Aorta (tissue), 5 donors: Measurements from ENCODE around the gene STYXL1. TPM values are rescaled to one million over a fixed set of nuclear protein-coding genes. Genes with fewer than 3 reads are reported as not detected.
"Not testable (repeated sequence)": the region's sequence is repeated elsewhere in the genome, so short reads cannot be mapped to it uniquely, and the experiment has no call there.

ENCODE experiments used
- ATAC-seq: fragments of 200-7000 bp; cut with Tn5 transposase; one replicate; pipeline ENCODE4 v1.9.1; 2022; ENCODE audit warnings: moderate library complexity; ENCODE audit not compliant: low FRiP score
- DNase-seq, 2 donors: peaks; one replicate each; pipeline ENCODE4 v3.0.0-alpha.2; 2020
- H3K27ac ChIP-seq, 2 donors: one replicate each; pipeline ENCODE4 v1.5.1; 2013; ENCODE audit warnings: low read length in 2 of 2, mild to moderate bottlenecking in 2 of 2, moderate library complexity in 2 of 2, control low read depth in 1 of 2, inconsistent platforms in 1 of 2, low read depth in 1 of 2
- H3K27me3 ChIP-seq, 2 donors: one replicate each; pipeline ENCODE4 v1.6.1; 2013; ENCODE audit warnings: control low read depth in 1 of 2, low read length in 1 of 2, mild to moderate bottlenecking in 1 of 2, moderate library complexity in 1 of 2; ENCODE audit not compliant: insufficient read depth in 2 of 2, control insufficient read depth in 1 of 2
- H3K36me3 ChIP-seq, 2 donors: one replicate each; pipeline ENCODE4 v1.6.1; 2013; ENCODE audit warnings: control low read depth in 1 of 2, low read length in 1 of 2, mild to moderate bottlenecking in 1 of 2; ENCODE audit not compliant: insufficient read depth in 2 of 2, control insufficient read depth in 1 of 2
- H3K4me1 ChIP-seq, 2 donors: one replicate each; pipeline ENCODE4 v1.6.1; 2013; ENCODE audit warnings: low read length in 2 of 2, control low read depth in 1 of 2, mild to moderate bottlenecking in 1 of 2, moderate library complexity in 1 of 2; ENCODE audit not compliant: insufficient read depth in 2 of 2, control insufficient read depth in 1 of 2
- H3K4me3 ChIP-seq, 2 donors: one replicate each; pipeline ENCODE4 v1.5.1; 2013; ENCODE audit warnings: low read length in 2 of 2, control low read depth in 1 of 2, mild to moderate bottlenecking in 1 of 2
- H3K9me3 ChIP-seq: one replicate; pipeline ENCODE4 v1.6.1; 2013; ENCODE audit warnings: mild to moderate bottlenecking, low read length; ENCODE audit not compliant: control insufficient read depth
- WGBS, 2 donors: extraction: QIAGEN DNeasy Blood & Tissue Kit; methylation state at CpG; one replicate each; pipeline ENCODE4 v1.1.7; 2013; 5-methylcytosine and 5-hydroxymethylcytosine counted together
- intact Hi-C, 2 donors: fragments of 100-400 bp; cut with DNase I; formaldehyde crosslinking; loops; one replicate each; pipeline versions ENCODE4 v1.14.2 to v1.15.0; 2022
- polyA plus RNA-seq, 2 donors: library from polyadenylated mRNA; stranded (reverse); fragments of 200-250 nt; gene quantifications; one replicate each; pipeline ENCODE4 v1.2.3, GENCODE V29; 2013
- total RNA-seq, 2 donors: library from RNA; stranded (reverse); fragmentation: NEBNext Ultra II Directional; extraction: Animal tissue kit (Norgen Biotek cat#: 25700); gene quantifications; one replicate each; pipeline ENCODE4 v1.2.1, GENCODE V29; 2021
- donor health status: healthy with polysubstance abuse.
- donor health status: Bipolar disorder and iron deficiency.
- donor health status: DM: no; HTN: no; CAD: no.
- donor health status: DM: no; HTN: no; CAD: no.
- donor health status: DM: yes; HTN: yes; CAD: no.

Gene STYXL1
- total and polyA plus RNA-seq, 4 donors = 6.1 to 18.7 (median 16.5) TPM

DNA sequence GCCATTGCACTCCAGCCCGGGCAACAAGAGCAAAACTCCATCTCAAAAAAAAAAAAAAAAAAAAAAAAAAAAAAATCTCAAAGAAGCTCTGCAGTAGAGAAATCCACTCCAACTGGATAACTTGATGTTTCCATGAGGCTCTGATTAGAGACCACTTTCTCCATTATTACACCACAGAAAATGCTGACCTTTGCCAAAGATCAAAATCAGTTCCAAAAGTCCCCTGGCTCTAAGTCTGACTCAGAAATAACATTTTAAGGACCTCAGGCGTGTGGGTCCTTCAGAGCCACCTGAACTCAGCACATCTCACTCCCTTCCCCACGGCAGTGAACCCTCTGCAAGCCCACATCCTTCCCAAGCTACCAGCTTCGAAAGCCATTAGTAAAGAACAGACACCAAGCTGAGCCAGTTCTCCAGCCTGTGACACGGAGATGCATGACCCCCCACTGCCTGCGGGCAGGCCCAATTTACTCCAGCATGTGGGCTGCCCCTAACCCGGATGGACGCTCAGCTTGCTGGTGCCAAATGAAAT lies 39.6 kb downstream of the STYXL1 start:
- ATAC-seq (no peak), DNase-seq (no peak)
- no peaks in the 10 kb centered on the region for H3K27me3 ChIP-seq
- 66 to 76% methylated on average over 8 of the region's 8 CpGs for WGBS, 2 donors
- no peaks in the 10 kb centered on the region for H3K4me1 ChIP-seq
- peaks cover 0 to 3% of the 10 kb centered on the region in 2 donors for H3K36me3 ChIP-seq
- no peak overlapping the region for H3K4me3 ChIP-seq
- intact Hi-C loops = no loop called here
- no peaks in the 10 kb centered on the region for H3K9me3 ChIP-seq
- H3K27ac ChIP-seq = no peak overlapping the region

GRCh38 chr7:76005004-76005403 lies 42.8 kb downstream of the STYXL1 start:
- H3K4me3 ChIP-seq, H3K36me3 ChIP-seq, H3K4me1 ChIP-seq, H3K27me3 ChIP-seq, H3K27ac ChIP-seq, H3K9me3 ChIP-seq, intact Hi-C loops, DNase-seq, ATAC-seq: not testable (repeated sequence)
- WGBS, 2 donors = 89 to 92% methylated on average over 4 of the region's 4 CpGs

GRCh38 chr7:76003351-76003750 lies 44.4 kb downstream of the STYXL1 start:
- Histone ChIP-seq H3K4me3 (no peak overlapping the region), H3K36me3 (peaks cover 0 to 7% of the 10 kb centered on the region in 2 donors), H3K27ac (no peak overlapping the region), H3K27me3 (no peaks in the 10 kb centered on the region), H3K4me1 (no peaks in the 10 kb centered on the region), H3K9me3 (no peaks in the 10 kb centered on the region)
- DNase-seq (no peak), ATAC-seq (no peak)
- WGBS, 2 donors = 95% methylated on average over 10 of the region's 10 CpGs
- intact Hi-C loops = no loop called here

DNA sequence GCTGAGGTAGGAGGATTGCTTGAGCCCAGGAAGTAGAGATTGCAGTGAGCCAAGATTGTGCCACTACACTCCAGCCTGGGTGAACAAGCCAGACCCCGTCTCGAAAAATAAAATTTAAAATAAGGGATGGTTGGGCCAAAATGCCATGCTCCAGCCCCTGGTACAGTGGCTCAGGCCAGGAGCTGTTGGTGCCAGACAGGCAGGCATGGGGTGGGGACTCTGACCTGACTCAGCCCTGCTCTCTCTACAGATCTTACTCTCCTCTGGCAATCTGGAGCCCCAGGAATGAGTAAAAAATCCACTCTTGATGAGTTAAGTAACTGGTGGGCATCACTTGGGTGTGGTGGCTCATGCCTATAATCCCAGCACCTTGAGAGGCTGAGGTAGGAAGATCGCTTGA lies 45.0 kb downstream of the STYXL1 start:
- ATAC-seq (no peak), DNase-seq (no peak)
- intact Hi-C loops = no loop called here
- Histone ChIP-seq H3K27me3 (no peaks in the 10 kb centered on the region), H3K27ac (no peak overlapping the region), H3K4me3 (no peak overlapping the region), H3K36me3 (peaks cover 0 to 7% of the 10 kb centered on the region in 2 donors), H3K4me1 (no peaks in the 10 kb centered on the region), H3K9me3 (no peaks in the 10 kb centered on the region)
- 89 to 92% methylated on average over 3 of the region's 3 CpGs for WGBS, 2 donors

DNA sequence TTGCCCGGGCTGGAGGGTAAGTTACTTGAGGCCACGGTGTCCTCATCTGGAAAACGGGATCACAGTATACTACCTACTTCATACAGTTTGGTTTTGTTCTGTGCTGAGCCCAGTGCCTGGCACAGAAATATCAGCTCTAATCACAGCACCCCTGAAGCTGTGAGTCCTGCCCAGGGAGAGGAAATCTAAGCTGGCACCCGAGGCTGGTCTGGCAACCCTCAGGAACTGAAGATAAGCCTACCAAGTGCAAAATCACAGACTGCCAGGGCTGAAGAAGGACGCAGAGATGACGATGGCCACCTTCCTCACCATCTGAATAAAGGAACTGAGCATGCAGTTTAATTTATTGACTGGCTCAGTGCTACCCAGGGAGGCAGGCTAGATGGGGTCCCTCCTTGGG lies 45.7 kb downstream of the STYXL1 start:
- no peaks in the 10 kb centered on the region for H3K27me3 ChIP-seq
- intact Hi-C loops = no loop called here
- DNase-seq = no peak
- H3K4me3 ChIP-seq = no peak overlapping the region
- no peak for ATAC-seq
- no peaks in the 10 kb centered on the region for H3K4me1 ChIP-seq
- peaks cover 0 to 7% of the 10 kb centered on the region in 2 donors for H3K36me3 ChIP-seq
- H3K27ac ChIP-seq = no peak overlapping the region
- no peaks in the 10 kb centered on the region for H3K9me3 ChIP-seq
- 44 to 63% methylated on average over 6 of the region's 6 CpGs for WGBS, 2 donors

DNA sequence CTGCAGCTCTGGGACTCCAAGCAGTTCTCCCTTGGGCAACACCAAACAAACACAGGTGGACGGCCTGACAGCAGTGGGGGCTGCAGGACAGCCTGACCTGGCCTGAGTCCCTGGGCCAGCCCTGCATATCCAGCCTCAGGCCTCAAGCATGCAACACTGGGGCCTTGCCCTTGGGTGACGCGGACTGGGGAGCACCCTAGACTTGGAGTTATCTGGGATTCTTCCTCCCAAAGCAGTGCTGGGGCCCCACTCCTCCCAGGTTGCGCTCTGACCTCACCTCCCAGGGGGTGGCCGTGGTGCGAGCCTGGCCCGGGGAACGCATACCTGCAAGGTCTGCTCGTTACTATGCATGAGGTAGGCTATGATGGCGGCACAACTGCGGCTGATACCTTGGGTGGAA lies 47.2 kb downstream of the STYXL1 start:
- WGBS, 2 donors = 94 to 95% methylated on average over 11 of the region's 11 CpGs
- intact Hi-C loops = no loop called here
- no peak for ATAC-seq
- H3K4me3 ChIP-seq = no peak overlapping the region
- no peak for DNase-seq
- H3K27ac ChIP-seq = no peak overlapping the region
- no peaks in the 10 kb centered on the region for H3K4me1 ChIP-seq
- H3K36me3 ChIP-seq = peaks cover 0 to 7% of the 10 kb centered on the region in 2 donors
- no peaks in the 10 kb centered on the region for H3K9me3 ChIP-seq
- H3K27me3 ChIP-seq = no peaks in the 10 kb centered on the region

GRCh38 chr7:75998038-75998437 lies 49.8 kb downstream of the STYXL1 start:
- Histone ChIP-seq H3K9me3 (no peaks in the 10 kb centered on the region), H3K4me3 (no peak overlapping the region), H3K27me3 (no peaks in the 10 kb centered on the region), H3K27ac (no peak overlapping the region), H3K4me1 (no peaks in the 10 kb centered on the region), H3K36me3 (peaks cover 0 to 4% of the 10 kb centered on the region in 2 donors)
- 99 to 100% methylated on average over 1 of the region's 1 CpG for WGBS, 2 donors
- intact Hi-C loops = loop anchor here (5.0 kb wide), 2 partner anchors 81 to 121 kb away; partner anchors contain the start of genes POR (in 1 of the 2) and RHBDD2 (in 1 of the 2)
- DNase-seq = no peak
- no peak for ATAC-seq

- Histone ChIP-seq H3K27me3 (no peaks in the 10 kb centered on the region), H3K4me1 (no peaks in the 10 kb centered on the region), H3K36me3 (peaks cover 0 to 4% of the 10 kb centered on the region in 2 donors), H3K27ac (no peak overlapping the region), H3K9me3 (no peaks in the 10 kb centered on the region), H3K4me3 (no peak overlapping the region)
- no peak for ATAC-seq
- DNase-seq = peak in 1 of 2 donors; percentile 19
- intact Hi-C loops = loop anchor here (5.0 kb wide), 2 partner anchors 79 to 119 kb away; partner anchors contain the start of genes POR (in 1 of the 2) and RHBDD2 (in 1 of the 2)
- WGBS, 2 donors = 45 to 53% methylated on average over 4 of the region's 4 CpGs
Observed at GRCh38 chr7:75996476-75996875, 51.3 kb downstream of the STYXL1 start.

- Histone ChIP-seq H3K27ac (no peak overlapping the region), H3K4me1 (no peaks in the 10 kb centered on the region), H3K9me3 (no peaks in the 10 kb centered on the region), H3K4me3 (no peak overlapping the region), H3K36me3 (peaks cover 0 to 4% of the 10 kb centered on the region in 2 donors), H3K27me3 (no peaks in the 10 kb centered on the region)
- WGBS, 2 donors = 96 to 100% methylated on average over 5 of the region's 5 CpGs
- DNase-seq = peak in 1 of 2 donors; percentile 34
- intact Hi-C loops = loop anchor here (5.0 kb wide), 2 partner anchors 79 to 119 kb away; partner anchors contain the start of genes POR (in 1 of the 2) and RHBDD2 (in 1 of the 2)
- ATAC-seq = no peak
Observed at GRCh38 chr7:75995996-75996395, 51.8 kb downstream of the STYXL1 start.
